Endothelial cell of umbilical vein (primary cell): ENCODE results near the gene SPATA32. TPM values are rescaled to one million over a fixed set of nuclear protein-coding genes. Genes with fewer than 3 reads are reported as not detected.

Experiments
- BruUV-seq: library from RNA; stranded (reverse); fragments of 400-500 nt; replicated peaks from 2 replicates; lab custom pipeline; 2021; lab: Mats Ljungman, UMichigan
- CTCF ChIA-PET: fragments of 300-600, 350-600 bp; sonication (Branson Sonifier 250); formaldehyde crosslinking; loops from one replicate; lab custom pipeline; 2021; ENCODE audit warnings: antibody characterized with exemption, inconsistent platforms; lab: Charles Lee
- POLR2A ChIA-PET: fragments of 300-600, 350-600 bp; sonication (Branson Sonifier 250); formaldehyde crosslinking; loops from one replicate; lab custom pipeline; 2021; ENCODE audit warnings: antibody characterized with exemption, inconsistent platforms; lab: Charles Lee
- DNase-seq: peaks from one replicate; pipeline ENCODE4 v3.0.0-alpha.2; 2011; ENCODE audit warnings: low read depth, low spot score
- FAIRE-seq: peaks from 2 replicates; lab custom pipeline; 2011; peaks lifted over from hg19 to GRCh38; lab: Jason Lieb, UNC
- H2AFZ ChIP-seq: 2 replicates; pipeline ENCODE4 v1.6.0; 2012; ENCODE audit warnings: low read depth, low read length, control low read depth, inconsistent platforms
- H3K27ac ChIP-seq: 2 replicates; pipeline ENCODE4 v1.5.1; 2011; ENCODE audit warnings: low read depth, mild to moderate bottlenecking, control low read depth, low read length, moderate library complexity; ENCODE audit not compliant: insufficient read depth
- H3K27me3 ChIP-seq, 2 experiments: 2 replicates each; pipeline versions ENCODE4 v1.6.0 to v1.6.1; 2011; ENCODE audit warnings: low read length in 2 of 2, mixed read lengths in 1 of 2; ENCODE audit not compliant: control insufficient read depth in 2 of 2, insufficient read depth in 2 of 2
- H3K36me3 ChIP-seq, 2 experiments: 2 replicates in 1 of 2; 3 replicates in 1 of 2; pipeline ENCODE4 v1.5.1; 2011; ENCODE audit warnings: low read length in 2 of 2, mild to moderate bottlenecking in 1 of 2, moderate library complexity in 1 of 2; ENCODE audit not compliant: control insufficient read depth in 2 of 2, insufficient read depth in 2 of 2; ENCODE audit errors: extremely low read depth in 1 of 2
- H3K4me1 ChIP-seq: 3 replicates; pipeline ENCODE4 v1.5.1; 2011; ENCODE audit warnings: mild to moderate bottlenecking, low read length; ENCODE audit not compliant: control insufficient read depth, insufficient read depth; ENCODE audit errors: extremely low read depth
- H3K4me2 ChIP-seq: 2 replicates; pipeline ENCODE4 v1.6.1; 2011; ENCODE audit warnings: low read length, control low read depth, mixed read lengths; ENCODE audit not compliant: insufficient read depth
- H3K4me3 ChIP-seq, 3 experiments: fragments of 200-600 bp in 1 of 3; sonication (generic), shearing (Covaris generic) in 1 of 3; replicated peaks in 1 of 3; 2 replicates each; pipeline ENCODE4 v1.5.1; 2011 to 2016; ENCODE audit warnings: control low read depth in 3 of 3, low read length in 3 of 3, mild to moderate bottlenecking in 2 of 3, inconsistent platforms in 1 of 3, low read depth in 1 of 3, moderate library complexity in 1 of 3; ENCODE audit not compliant: insufficient read depth in 1 of 3
- H3K79me2 ChIP-seq: 2 replicates; pipeline ENCODE4 v1.6.0; 2012; ENCODE audit warnings: low read length, inconsistent platforms; ENCODE audit not compliant: control insufficient read depth, insufficient read depth
- H3K9ac ChIP-seq: replicated peaks from 2 replicates; pipeline ENCODE3; 2011; ENCODE audit warnings: low read length, control low read depth; ENCODE audit not compliant: insufficient read depth; ENCODE audit errors: extremely low read depth
- H3K9me1 ChIP-seq: replicated peaks from 3 replicates; pipeline ENCODE4 v1.6.0; 2011; ENCODE audit warnings: mild to moderate bottlenecking, low read length; ENCODE audit not compliant: control insufficient read depth, insufficient read depth; ENCODE audit errors: extremely low read depth
- H3K9me3 ChIP-seq: replicated peaks from 2 replicates; pipeline ENCODE4 v1.5.1; 2012; ENCODE audit warnings: low read length, inconsistent platforms; ENCODE audit not compliant: control insufficient read depth, insufficient read depth
- H4K20me1 ChIP-seq: replicated peaks from 2 replicates; pipeline ENCODE3; 2011; ENCODE audit warnings: mild to moderate bottlenecking, low read length; ENCODE audit not compliant: control insufficient read depth, insufficient read depth; ENCODE audit errors: extremely low read depth
- CTCF ChIP-seq, 2 donors: IDR thresholded peaks; 1 replicate in 1 of 2; 2 replicates in 1 of 2; pipeline ENCODE4 v1.5.1; 2011; ENCODE audit warnings: low read length in 2 of 2, mild to moderate bottlenecking in 2 of 2, moderate library complexity in 2 of 2, control low read depth in 1 of 2, inconsistent platforms in 1 of 2, low read depth in 1 of 2; ENCODE audit not compliant: insufficient read depth in 1 of 2; ENCODE audit errors: extremely low read depth in 1 of 2
- EZH2 ChIP-seq: IDR thresholded peaks from 2 replicates; pipeline ENCODE4 v1.6.1; 2012; ENCODE audit warnings: borderline replicate concordance, low read depth, mild to moderate bottlenecking, moderate library complexity, low read length, inconsistent platforms; ENCODE audit not compliant: severe bottlenecking
- FOS ChIP-seq: IDR thresholded peaks from 2 replicates; pipeline ENCODE4 v1.6.1; 2011; ENCODE audit warnings: mild to moderate bottlenecking, low read length, moderate library complexity, borderline replicate concordance; ENCODE audit not compliant: insufficient read depth
- GATA2 ChIP-seq: IDR thresholded peaks from 2 replicates; pipeline ENCODE4 v1.7.0; 2011; ENCODE audit warnings: low read depth, mild to moderate bottlenecking, moderate library complexity, mixed read lengths, low read length; ENCODE audit not compliant: insufficient read length, insufficient read depth
- JUN ChIP-seq: IDR thresholded peaks from 2 replicates; pipeline ENCODE4 v1.6.1; 2011; ENCODE audit warnings: borderline replicate concordance, low read depth; ENCODE audit not compliant: insufficient read length, insufficient read depth
- MAX ChIP-seq: IDR thresholded peaks from 2 replicates; pipeline ENCODE4 v1.6.1; 2011; ENCODE audit not compliant: insufficient read depth, insufficient read length
- MYC ChIP-seq: IDR thresholded peaks from one replicate; pipeline ENCODE4 v1.6.1; 2011; ENCODE audit warnings: mild to moderate bottlenecking, low read depth, low read length
- POLR2A ChIP-seq: IDR thresholded peaks from 2 replicates; pipeline ENCODE4 v1.6.1; 2012; ENCODE audit warnings: low read depth, mild to moderate bottlenecking, control low read depth, low read length
- POLR2AphosphoS5 ChIP-seq: IDR thresholded peaks from 2 replicates; pipeline ENCODE4 v1.6.1; 2012; ENCODE audit warnings: low read depth, mild to moderate bottlenecking, control low read depth, low read length, moderate library complexity; ENCODE audit not compliant: insufficient read depth
- dilution Hi-C: fragments of 300-500 bp; cut with MboI; formaldehyde crosslinking; loops from one replicate; pipeline ENCODE4 v1.15.0; 2019; ENCODE audit warnings: low sequenced_read_pairs; ENCODE audit not compliant: extremely low pct_ligation_motif_present
- intact Hi-C: fragments of 100-400 bp; cut with micrococcal nuclease; formaldehyde crosslinking; loops from one replicate; pipeline ENCODE4 v1.10.0; 2022
- polyA plus RNA-seq, 4 experiments: library from polyadenylated mRNA; depleted of rRNA in 3 of 4; stranded (reverse) in 3 of 4; unstranded in 1 of 4; fragments of >200 nt; gene quantifications; 2 replicates each; pipeline versions ENCODE4 v1.2.1 to v1.2.3, GENCODE V29; 2011 to 2012; ENCODE audit warnings: missing spikeins in 1 of 4
- total RNA-seq: library from RNA; stranded (reverse); gene quantifications from 2 replicates; pipeline ENCODE4 v1.2.3, GENCODE V29; 2021

SPATA32 gene
- total and polyA plus RNA-seq, 2 donors (not counting 3 experiments of a cell fraction or from before 2014, with no cell fraction given), result not detected

- no peak overlapping the region for H3K4me2 ChIP-seq
- BruUV-seq, result no TSS peak
- POLR2A ChIA-PET, result no interaction called here
- dilution Hi-C loops, result no loop called here
- FAIRE-seq, result no peak
- CTCF ChIA-PET, result interaction anchor here (1.0 to 2.2 kb wide), 4 partner anchors 11 to 102 kb away, joined by 3 to 12 read pairs (median 6); partner anchors contain the start of gene ACBD4
- no peak overlapping the region for H3K9ac ChIP-seq
- peaks cover 12 to 14% of the 10 kb centered on the region in 2 experiments for H3K27me3 ChIP-seq
- H3K9me3 ChIP-seq, result no peaks in the 10 kb centered on the region
- H3K36me3 ChIP-seq, result no peaks in the 10 kb centered on the region
- H3K9me1 ChIP-seq, result no peaks in the 10 kb centered on the region
- H3K4me1 ChIP-seq, result peaks cover 3% of the 10 kb centered on the region
- DNase-seq, result no peak
- TF ChIP-seq CTCF (IDR thresholded peaks at IDR 0.05; ENCODE audit: extremely low read depth in 1 of 2, insufficient read depth in 1 of 2, low read depth in 1 of 2, low read length in 2 of 2) (no peak), FOS (no peak), EZH2 (no peak), POLR2A (no peak), POLR2AphosphoS5 (no peak), JUN (no peak), MYC (no peak), GATA2 (no peak), MAX (no peak)
- H4K20me1 ChIP-seq, result no peaks in the 10 kb centered on the region
- H3K79me2 ChIP-seq, result no peaks in the 10 kb centered on the region
- H2AFZ ChIP-seq, result no peak overlapping the region
- H3K4me3 ChIP-seq, result no peak overlapping the region
- no peak overlapping the region for H3K27ac ChIP-seq
- intact Hi-C loops, result no loop called here
Observed at GRCh38 chr17:45237686-45238085, 24.2 kb downstream of the SPATA32 start.
